GM12865 (cell line): ENCODE measurements around the gene STK33.

Experiments used
- DNase-seq: peaks from one replicate; pipeline ENCODE4 v3.0.0; 2010; ENCODE audit warnings: low read depth
- H3K4me3 ChIP-seq: 2 replicates; pipeline ENCODE4 v1.5.1; 2011; ENCODE audit warnings: mild to moderate bottlenecking, low read depth, low read length, control low read depth
- TF ChIP-seq, protein P1 (sequence below): IDR thresholded peaks from 2 replicates; pipeline ENCODE4 v1.5.1; 2011; ENCODE audit warnings: low read length, control low read depth, low read depth, inconsistent platforms; ENCODE audit not compliant: insufficient read depth; ENCODE audit errors: missing control alignments

Gene STK33

GRCh38 chr11:8593455-8593854, 573 bp downstream of the STK33 start:
- H3K4me3 ChIP-seq: peak overlapping the region; percentile 56
- DNase-seq: no peak
- TF ChIP-seq, protein P1, sequence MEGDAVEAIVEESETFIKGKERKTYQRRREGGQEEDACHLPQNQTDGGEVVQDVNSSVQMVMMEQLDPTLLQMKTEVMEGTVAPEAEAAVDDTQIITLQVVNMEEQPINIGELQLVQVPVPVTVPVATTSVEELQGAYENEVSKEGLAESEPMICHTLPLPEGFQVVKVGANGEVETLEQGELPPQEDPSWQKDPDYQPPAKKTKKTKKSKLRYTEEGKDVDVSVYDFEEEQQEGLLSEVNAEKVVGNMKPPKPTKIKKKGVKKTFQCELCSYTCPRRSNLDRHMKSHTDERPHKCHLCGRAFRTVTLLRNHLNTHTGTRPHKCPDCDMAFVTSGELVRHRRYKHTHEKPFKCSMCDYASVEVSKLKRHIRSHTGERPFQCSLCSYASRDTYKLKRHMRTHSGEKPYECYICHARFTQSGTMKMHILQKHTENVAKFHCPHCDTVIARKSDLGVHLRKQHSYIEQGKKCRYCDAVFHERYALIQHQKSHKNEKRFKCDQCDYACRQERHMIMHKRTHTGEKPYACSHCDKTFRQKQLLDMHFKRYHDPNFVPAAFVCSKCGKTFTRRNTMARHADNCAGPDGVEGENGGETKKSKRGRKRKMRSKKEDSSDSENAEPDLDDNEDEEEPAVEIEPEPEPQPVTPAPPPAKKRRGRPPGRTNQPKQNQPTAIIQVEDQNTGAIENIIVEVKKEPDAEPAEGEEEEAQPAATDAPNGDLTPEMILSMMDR: no peak

DNA sequence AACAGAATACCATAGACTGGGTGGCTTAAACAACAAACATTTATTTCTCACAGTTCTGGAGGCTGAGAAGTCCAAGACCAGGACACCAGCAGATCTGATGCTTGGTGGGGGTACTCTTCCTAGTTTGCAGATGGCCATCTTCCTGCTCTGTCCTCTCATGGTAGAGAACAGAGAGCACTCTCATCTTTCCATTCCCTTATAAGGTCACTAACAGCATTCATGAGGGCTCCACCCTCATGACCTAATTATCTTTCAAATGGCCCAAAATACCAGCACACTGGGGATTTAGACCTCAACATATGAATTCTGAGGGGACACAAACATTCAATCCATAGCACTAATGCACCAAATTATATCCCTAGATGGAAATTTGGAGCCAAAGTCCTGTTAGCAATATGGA, 6.1 kb downstream of the STK33 start:
- no peak for DNase-seq
- TF ChIP-seq, protein P1: no peak
- no peak overlapping the region for H3K4me3 ChIP-seq

- no peak for DNase-seq
- no peak overlapping the region for H3K4me3 ChIP-seq
- TF ChIP-seq, protein P1: no peak
Measured at GRCh38 chr11:8586805-8587204, 7.2 kb downstream of the STK33 start.

DNA sequence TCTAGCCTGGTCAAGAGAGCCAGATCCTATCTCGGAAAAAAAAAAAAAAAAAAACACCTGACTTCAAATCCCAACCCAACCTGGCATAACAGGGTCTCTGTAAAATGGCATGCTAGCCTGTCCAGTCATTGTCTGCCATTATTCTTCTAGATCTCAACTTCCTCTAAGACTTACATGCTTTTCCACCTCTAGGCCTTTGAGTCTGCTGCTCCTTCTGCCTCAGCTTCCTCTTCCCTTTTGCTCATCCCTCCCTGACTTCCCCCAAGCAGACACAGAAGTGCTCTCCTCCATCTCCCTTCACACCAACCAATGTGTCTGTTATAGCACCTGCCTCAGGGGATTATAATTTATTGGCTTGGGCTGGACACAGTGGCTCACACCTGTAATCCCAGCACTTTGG, 7.8 kb downstream of the STK33 start:
- DNase-seq: no peak
- TF ChIP-seq, protein P1: no peak
- no peak overlapping the region for H3K4me3 ChIP-seq

DNA sequence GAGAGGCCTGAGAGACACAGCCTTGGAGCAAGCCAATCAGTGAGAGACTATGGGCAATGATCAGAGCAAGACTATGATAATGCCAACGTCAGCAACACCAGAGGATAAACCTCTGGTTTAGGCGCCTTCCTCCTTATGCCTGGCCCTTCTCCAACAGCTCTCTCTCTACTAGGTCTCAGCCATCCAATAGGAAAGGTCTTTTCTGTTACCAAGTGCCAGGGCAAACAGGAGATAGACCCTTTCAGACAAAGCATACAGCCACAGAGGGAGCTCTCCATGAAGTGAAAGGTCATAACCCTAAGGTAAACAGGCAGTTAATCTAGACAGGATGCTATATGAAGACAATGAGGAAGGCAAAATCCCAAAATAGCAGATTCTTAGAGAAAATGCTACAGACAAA, 9.5 kb downstream of the STK33 start:
- peak; percentile 15 for DNase-seq
- no peak overlapping the region for H3K4me3 ChIP-seq
- TF ChIP-seq, protein P1: no peak

GRCh38 chr11:8584082-8584481, 9.9 kb downstream of the STK33 start:
- no peak overlapping the region for H3K4me3 ChIP-seq
- TF ChIP-seq, protein P1: no peak
- DNase-seq: no peak

- DNase-seq: no peak
- TF ChIP-seq, protein P1: no peak
- no peak overlapping the region for H3K4me3 ChIP-seq
Measured at GRCh38 chr11:8581300-8581699, 12.7 kb downstream of the STK33 start.
